NCI-H2171 (cell line): Measurements from ENCODE around the gene CHST15.

Source experiments
- DNase-seq: peaks from one replicate; lab custom pipeline; 2025; lab: John Stamatoyannopoulos, UW

The CHST15 gene

DNA sequence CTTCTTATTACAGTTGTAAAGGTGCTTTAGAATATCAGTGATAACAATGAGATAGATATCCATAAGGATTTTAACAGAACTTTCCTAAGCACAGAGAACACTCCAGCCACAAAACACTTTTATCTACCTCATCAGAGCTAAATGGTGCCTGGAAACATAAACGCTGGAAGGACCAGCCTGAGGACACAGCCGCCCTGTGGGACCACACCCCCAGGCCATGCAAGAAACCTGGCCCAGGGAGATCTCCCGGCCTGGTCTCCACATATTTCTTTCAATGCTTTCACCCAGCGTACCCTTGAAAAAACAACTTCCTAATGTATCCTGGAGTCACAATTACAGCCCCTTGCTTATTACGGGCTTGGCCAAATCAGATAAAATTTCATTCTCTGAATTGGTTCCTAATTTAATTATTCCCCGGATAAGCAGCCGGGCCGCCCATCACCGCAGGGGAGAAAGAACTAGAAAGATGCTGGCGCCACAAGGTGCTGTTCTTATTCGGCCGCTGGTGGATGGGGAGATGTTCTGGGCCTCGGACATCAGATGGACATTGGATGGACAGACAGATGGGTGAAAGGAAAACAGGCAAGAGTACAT is 11.8 kb downstream of the CHST15 start:
- DNase-seq = no peak

GRCh38 chr10:124079864-124080263 is 13.5 kb downstream of the CHST15 start:
- DNase-seq = no peak

DNA sequence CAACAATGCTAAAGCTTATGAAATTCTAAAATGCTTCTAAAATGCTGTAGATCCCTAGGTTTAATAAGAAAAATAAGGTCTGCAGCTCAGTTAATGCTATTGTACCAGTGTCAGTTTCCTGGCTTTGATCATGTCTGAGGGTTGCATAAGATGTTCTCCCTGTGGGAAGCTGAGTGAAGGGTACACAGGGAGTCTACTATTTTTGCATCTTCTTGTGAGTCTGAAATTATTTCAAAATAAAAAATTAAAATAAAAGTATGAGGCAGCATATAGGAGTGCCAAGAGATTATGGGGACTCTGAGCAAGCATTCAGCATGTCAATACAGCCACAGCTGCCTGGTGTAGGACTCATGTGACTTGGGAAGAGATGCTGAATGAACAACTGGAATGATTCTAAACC is 14.7 kb downstream of the CHST15 start:
- no peak for DNase-seq

GRCh38 chr10:124078028-124078427 is 15.4 kb downstream of the CHST15 start:
- no peak for DNase-seq

- no peak for DNase-seq
These were observed 16.0 kb downstream of the CHST15 start for GRCh38 chr10:124077208-124077993.

DNA sequence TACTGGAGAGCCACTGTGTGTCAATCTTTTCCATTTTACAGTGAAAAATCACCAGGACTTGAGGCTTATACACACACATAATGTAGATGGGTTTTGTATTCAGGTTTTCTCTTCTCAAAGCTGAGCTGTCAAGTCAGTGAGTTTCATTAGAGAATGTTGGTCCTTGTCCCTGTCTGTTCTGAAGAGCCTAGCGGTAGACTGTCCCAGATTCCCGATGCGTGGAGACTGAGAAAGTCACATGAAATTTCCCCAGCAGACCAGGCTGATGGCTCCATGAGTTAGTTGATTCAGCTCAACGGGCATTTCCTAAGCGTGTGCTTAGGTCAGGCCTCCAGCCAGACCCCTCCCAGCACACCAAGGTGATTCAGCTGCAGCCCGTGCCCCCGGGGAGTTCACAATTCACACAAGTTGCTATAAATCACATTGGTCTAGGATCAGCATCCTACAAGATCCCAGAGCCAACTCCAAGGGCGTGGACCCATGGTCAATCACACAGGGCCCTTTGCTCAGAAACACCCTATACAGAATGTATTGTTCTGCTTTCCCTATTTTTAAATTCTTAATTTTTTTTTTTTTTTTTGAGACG is 17.2 kb downstream of the CHST15 start:
- no peak for DNase-seq

DNA sequence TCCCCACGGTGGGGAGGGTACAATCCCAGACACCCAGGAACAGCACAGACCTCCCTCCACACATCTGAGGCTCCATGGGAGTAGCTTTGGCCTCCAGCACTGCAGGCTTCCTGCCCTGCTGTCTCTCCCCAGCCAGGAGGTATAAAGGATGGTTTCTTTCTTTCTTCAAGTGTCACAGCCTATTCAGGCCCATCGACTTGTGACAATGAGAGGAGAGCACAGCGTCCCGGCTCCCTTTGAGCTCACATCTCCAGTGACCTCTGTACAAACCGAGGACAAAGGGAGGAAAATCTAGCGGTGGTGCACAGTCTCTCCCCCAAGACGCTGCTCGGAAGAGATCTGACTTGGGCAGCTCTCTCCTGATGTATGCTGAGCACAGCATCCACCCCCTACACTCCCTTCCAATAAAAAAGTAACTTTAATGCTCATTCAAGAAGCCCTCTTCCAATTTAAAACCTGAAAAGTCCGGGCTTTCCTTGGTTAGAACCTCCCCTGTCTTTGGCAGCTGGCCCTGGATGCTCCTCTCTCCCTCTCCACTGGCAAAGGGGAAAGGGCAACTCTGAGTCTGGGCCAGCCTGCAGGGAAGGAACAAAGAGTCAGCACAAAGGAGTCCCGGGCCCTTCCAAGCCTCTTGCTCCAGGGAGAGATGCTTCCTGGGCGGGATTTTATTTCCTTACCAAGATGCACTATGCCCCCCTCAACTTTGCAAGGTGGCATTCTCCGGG is 18.0 kb downstream of the CHST15 start:
- no peak for DNase-seq

DNA sequence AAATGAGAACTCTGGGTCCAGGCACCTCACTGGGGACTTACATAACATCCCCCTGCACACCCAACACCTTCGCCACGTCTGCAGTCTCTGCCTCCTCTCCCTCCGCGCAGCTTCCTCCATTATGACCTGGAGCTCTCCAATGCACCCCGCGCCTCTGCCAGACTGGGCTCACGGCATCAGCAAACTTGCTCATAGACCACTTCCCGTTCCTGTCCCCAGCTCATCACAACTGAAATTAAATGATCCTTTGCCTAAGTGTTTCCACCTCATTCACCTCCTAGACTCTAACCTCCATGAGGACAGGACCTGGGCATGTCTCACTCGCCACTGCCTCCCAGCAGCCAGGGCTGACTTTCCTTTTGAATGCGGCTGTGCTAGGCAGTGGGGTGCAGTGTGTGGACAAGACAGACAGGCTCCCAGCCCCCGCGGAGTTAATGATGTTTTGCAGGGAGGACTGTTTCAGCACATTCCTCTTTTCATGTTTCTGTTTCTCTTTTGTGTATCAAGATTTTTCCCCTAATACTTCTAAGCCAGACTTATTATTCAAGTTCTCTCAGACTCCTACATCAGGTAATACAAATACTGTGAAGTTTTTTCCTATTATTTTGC is 18.8 kb downstream of the CHST15 start:
- DNase-seq = no peak

- DNase-seq = no peak
These were observed 19.4 kb downstream of the CHST15 start for GRCh38 chr10:124073978-124074377.

DNA sequence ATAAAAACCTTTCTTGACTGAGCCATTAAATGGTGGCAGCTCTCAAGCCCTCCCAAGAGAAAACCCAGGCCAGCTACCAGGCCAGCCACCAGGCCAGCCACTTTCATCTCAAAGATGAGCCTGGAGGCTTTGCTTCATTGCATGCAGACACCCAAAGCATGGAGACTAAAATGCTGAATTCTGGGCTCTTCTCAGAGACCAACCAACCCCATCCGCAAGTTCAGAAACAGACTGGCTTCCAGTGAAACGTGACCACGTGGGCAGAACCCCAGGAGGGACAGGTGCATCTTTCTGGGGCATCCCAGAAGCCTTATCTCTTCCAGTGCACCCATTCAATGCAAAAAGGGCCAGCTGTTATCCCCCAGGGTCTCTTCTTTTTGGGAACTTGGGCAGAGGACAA is 20.9 kb downstream of the CHST15 start:
- DNase-seq = no peak

DNA sequence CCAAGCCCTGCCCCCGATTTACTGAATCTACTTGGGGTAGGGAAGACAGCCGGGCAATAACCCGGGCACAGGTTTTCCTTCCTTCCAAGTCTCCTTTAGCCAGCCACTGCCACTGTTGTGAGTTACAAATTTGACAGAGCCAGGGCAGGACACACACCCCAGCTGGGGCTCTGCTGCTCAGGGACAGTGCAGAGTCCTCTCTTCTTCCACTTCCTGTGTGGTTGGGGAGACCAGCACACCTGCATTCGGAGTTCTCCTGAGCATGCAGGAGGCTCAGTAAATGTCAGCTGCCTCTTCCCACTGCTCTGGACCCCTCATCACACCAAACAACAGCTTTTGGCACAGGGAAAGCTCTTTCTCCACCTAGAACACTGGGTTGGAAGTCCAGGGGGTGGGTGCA is 21.3 kb downstream of the CHST15 start:
- DNase-seq = no peak

DNA sequence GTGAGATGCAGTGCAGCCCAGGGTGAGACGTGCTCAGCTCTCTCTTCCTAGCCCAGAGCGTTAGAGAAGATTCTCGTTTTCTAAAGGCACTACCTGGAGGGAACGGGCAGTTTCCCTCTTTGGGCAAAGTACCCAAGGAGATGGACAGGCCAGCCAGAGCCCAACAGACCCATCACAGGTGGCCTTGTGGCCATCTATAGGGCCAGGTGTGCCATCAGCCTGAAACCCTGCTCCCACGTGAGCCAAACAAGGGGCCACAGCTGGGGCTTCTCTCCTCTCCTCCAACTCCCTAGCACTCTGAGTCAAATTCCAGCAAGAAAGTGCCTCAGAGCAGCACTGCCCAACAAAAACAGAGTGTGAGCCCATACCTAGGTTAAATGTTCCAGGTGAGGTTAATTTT is 22.3 kb downstream of the CHST15 start:
- DNase-seq = no peak

- no peak for DNase-seq
These were observed 22.7 kb downstream of the CHST15 start for GRCh38 chr10:124070666-124071065.

DNA sequence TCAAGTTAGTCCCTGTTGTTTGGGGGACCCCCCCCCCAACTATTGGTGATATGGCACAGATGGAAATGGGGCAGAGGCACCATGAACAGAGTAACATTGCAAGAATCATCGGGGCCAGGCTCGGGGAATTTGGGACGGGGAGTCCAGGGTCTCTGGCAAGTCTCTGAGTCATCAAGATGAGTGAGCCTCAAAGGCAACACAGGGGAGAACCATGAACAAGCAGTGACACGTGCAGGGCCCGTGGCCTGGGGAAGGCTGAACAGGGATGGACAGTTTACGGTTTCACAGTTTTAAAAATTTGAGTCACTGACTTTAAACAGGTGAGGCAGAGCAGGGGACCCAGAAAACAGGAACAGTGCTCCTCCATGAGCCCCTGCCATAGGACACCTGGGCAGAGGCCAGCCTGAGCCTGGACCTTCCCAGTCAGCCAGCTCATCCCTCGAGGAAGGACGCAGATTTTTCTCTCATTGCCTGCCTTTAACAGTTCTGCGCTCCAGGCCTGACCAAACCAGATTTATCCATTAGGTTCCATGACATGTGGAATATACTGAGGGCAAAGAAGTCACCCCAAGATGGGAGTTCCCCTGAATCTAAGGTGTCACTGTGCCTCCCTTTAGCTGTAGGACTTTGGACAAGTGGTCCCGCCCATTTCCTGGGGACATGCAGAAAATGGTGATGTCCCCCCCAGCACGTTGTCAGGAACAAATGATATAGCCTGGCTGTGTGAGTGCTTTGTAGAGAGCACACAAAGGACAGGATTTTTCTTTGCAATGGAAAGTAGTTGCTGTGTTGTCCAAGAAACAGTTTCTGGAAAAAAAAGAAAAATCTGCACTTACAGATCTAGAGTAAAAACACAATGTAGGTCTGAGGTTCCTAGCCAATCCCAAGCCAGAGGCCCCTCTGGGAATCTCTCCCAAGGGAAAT is 23.8 kb downstream of the CHST15 start:
- no peak for DNase-seq

- DNase-seq = no peak
These were observed 24.5 kb downstream of the CHST15 start for GRCh38 chr10:124068929-124069328.

GRCh38 chr10:124067825-124068400 is 25.5 kb downstream of the CHST15 start:
- DNase-seq = no peak

- peak; percentile 26 for DNase-seq
These were observed 26.4 kb downstream of the CHST15 start for GRCh38 chr10:124066781-124067714.

GRCh38 chr10:124066126-124066700 is 27.2 kb downstream of the CHST15 start:
- DNase-seq = no peak

DNA sequence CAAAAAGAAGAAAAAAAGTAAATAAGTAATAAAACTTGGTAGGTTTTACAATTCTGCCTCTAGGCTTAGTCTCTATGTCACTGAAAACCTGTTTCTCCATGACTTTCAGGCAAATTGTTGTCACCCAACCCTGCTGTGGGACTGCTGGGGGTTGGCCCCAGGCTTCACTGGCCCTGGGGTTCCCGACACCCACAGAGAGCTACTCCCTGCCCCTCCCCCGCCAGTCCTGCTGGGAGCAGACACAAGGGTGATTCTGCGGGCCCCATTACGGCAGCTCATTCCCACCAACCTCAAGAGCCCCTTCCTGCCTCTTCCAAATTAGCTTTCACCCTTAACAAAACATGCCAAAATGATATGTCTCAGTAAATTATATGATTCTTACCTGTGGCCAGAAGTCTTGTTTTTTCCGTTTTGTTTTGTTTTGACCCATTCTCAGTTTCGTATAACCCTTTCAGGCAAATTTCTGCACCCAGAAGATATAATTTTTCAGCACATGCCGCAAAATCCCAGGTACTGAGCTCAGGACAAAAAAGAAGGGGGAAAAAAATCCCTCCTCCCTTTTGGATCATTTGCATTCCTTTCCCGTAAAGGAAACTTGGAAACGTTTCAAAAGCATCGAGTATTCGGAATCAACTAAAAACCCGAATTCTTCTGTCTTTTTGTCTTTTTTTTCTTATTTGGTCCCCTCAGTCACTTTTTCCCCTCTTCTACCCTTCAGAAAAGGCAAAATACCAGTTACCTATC is 27.8 kb downstream of the CHST15 start:
- no peak for DNase-seq
